ENCODE data around the gene PIGK.

PIGK gene

GRCh38 chr1:77126307-77126706 lies 92.9 kb downstream of the PIGK start:
- DNase-seq (ENCODE audit: low spot score in 2 of 2), result no peak
- H3K9me3 Mint-ChIP-seq, result no peaks in the 10 kb centered on the region
- no peaks in the 10 kb centered on the region for H3K27me3 Mint-ChIP-seq
- no peaks in the 10 kb centered on the region for H3K36me3 Mint-ChIP-seq (ENCODE audit: insufficient read depth)
- H3K27ac Mint-ChIP-seq (ENCODE audit: low read depth), result peak overlapping the region; percentile 6
- no peak overlapping the region for H3K4me3 Mint-ChIP-seq
- no peaks in the 10 kb centered on the region for H3K4me1 Mint-ChIP-seq
- ATAC-seq (replicated peaks; ENCODE audit: extremely low read depth, poor library complexity, severe bottlenecking), result no peak

GRCh38 chr1:77121503-77121902 lies 97.7 kb downstream of the PIGK start:
- Mint-ChIP-seq H3K4me1 (no peaks in the 10 kb centered on the region), H3K27ac (ENCODE audit: low read depth) (no peak overlapping the region), H3K4me3 (no peak overlapping the region), H3K27me3 (no peaks in the 10 kb centered on the region), H3K9me3 (no peaks in the 10 kb centered on the region), H3K36me3 (ENCODE audit: insufficient read depth) (no peaks in the 10 kb centered on the region)
- ATAC-seq (replicated peaks; ENCODE audit: extremely low read depth, poor library complexity, severe bottlenecking), result no peak
- DNase-seq (ENCODE audit: low spot score in 2 of 2), result no peak

- no peak for ATAC-seq (replicated peaks; ENCODE audit: extremely low read depth, poor library complexity, severe bottlenecking)
- no peaks in the 10 kb centered on the region for H3K4me1 Mint-ChIP-seq
Measured at GRCh38 chr1:77120950-77121349, 98.3 kb downstream of the PIGK start.

DNA sequence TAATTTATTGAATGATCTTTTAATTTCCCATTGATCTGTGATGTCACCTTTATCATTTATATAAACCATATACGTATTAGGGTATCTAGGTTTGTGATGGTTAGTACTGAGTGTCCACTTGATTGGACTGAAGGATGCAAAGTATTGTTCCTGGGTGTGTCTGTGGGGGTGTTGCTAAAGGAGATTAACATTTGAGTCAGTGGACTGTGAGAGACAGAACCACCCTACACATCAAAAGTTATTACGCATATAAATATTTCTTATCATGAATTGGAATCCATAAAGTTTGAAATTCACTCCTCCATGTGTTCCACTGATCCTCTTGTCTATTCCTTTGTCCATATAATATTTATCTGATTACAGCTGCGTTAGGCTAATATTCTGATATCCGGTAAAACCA lies 100.5 kb downstream of the PIGK start:
- no peak overlapping the region for H3K27ac Mint-ChIP-seq (ENCODE audit: low read depth)
- no peak for ATAC-seq (replicated peaks; ENCODE audit: extremely low read depth, poor library complexity, severe bottlenecking)
- no peaks in the 10 kb centered on the region for H3K9me3 Mint-ChIP-seq
- H3K4me1 Mint-ChIP-seq, result no peaks in the 10 kb centered on the region
- no peak for DNase-seq (ENCODE audit: low spot score in 2 of 2)
- H3K4me3 Mint-ChIP-seq, result no peak overlapping the region
- H3K36me3 Mint-ChIP-seq (ENCODE audit: insufficient read depth), result no peaks in the 10 kb centered on the region
- no peaks in the 10 kb centered on the region for H3K27me3 Mint-ChIP-seq

More at GRCh38 chr1:77120950-77121349, 98.3 kb downstream of the PIGK start:
- Mint-ChIP-seq H3K9me3 (no peaks in the 10 kb centered on the region), H3K4me3 (no peak overlapping the region), H3K27me3 (no peaks in the 10 kb centered on the region), H3K27ac (ENCODE audit: low read depth) (no peak overlapping the region), H3K36me3 (ENCODE audit: insufficient read depth) (no peaks in the 10 kb centered on the region)
- no peak for DNase-seq (ENCODE audit: low spot score in 2 of 2)

- H3K27me3 Mint-ChIP-seq, result no peaks in the 10 kb centered on the region
- H3K4me3 Mint-ChIP-seq, result no peak overlapping the region
- no peak for DNase-seq (ENCODE audit: low spot score in 2 of 2)
- H3K36me3 Mint-ChIP-seq (ENCODE audit: insufficient read depth), result peaks cover 1% of the 10 kb centered on the region
- no peak overlapping the region for H3K27ac Mint-ChIP-seq (ENCODE audit: low read depth)
- ATAC-seq (replicated peaks; ENCODE audit: extremely low read depth, poor library complexity, severe bottlenecking), result no peak
- H3K9me3 Mint-ChIP-seq, result no peaks in the 10 kb centered on the region
- no peaks in the 10 kb centered on the region for H3K4me1 Mint-ChIP-seq
Measured at GRCh38 chr1:77104672-77105071, 114.6 kb downstream of the PIGK start.

DNA sequence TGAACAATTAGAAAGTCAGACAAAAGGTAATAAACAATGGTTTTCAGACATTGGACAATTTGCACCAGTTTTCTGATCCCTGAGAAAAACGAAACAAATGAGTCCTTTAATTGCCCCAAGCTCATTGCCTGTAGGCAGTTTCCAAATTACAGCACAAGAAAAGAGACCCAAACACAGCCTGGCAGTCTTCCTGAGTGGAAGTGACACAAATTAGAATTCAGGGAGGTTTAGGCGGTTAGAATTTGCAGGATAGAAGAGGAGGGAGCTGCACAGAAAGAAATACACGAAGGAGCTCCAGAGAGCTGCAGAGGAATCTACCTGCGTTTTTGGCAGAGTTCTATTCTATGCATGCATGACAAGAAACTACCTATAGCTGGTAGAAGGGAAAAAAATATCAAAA lies 115.7 kb downstream of the PIGK start:
- Mint-ChIP-seq H3K9me3 (no peaks in the 10 kb centered on the region), H3K27ac (ENCODE audit: low read depth) (no peak overlapping the region), H3K36me3 (ENCODE audit: insufficient read depth) (peaks cover 1% of the 10 kb centered on the region), H3K4me3 (no peak overlapping the region), H3K27me3 (no peaks in the 10 kb centered on the region), H3K4me1 (no peaks in the 10 kb centered on the region)
- DNase-seq (ENCODE audit: low spot score in 2 of 2), result no peak
- ATAC-seq (replicated peaks; ENCODE audit: extremely low read depth, poor library complexity, severe bottlenecking), result no peak

DNA sequence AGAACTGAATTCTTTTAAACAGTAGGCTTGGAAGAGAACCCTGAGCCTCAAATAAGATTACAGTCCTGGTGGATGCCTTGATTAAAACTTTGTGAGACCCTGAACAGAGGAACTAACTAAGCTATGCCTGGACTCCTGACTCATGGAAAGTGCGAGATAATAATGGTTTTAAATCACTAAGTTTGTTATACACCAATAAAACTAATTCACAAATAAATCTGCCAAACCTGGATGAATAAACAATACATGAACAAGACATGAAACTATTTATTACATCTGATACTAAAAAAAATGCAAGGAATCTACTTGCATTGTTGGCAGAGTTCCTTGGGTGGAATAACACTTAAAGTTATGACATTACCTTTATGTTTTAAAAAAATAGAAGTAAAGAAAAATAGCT lies 118.4 kb downstream of the PIGK start:
- no peaks in the 10 kb centered on the region for H3K27me3 Mint-ChIP-seq
- no peak overlapping the region for H3K27ac Mint-ChIP-seq (ENCODE audit: low read depth)
- DNase-seq (ENCODE audit: low spot score in 2 of 2) (no peak), ATAC-seq (replicated peaks; ENCODE audit: extremely low read depth, poor library complexity, severe bottlenecking) (no peak)
- peaks cover 1% of the 10 kb centered on the region for H3K36me3 Mint-ChIP-seq (ENCODE audit: insufficient read depth)
- no peak overlapping the region for H3K4me3 Mint-ChIP-seq
- H3K4me1 Mint-ChIP-seq, result no peaks in the 10 kb centered on the region
- H3K9me3 Mint-ChIP-seq, result peaks cover 5% of the 10 kb centered on the region

- peaks cover 5% of the 10 kb centered on the region for H3K9me3 Mint-ChIP-seq
- ATAC-seq (replicated peaks; ENCODE audit: extremely low read depth, poor library complexity, severe bottlenecking), result no peak
- H3K27me3 Mint-ChIP-seq, result no peaks in the 10 kb centered on the region
- no peak overlapping the region for H3K4me3 Mint-ChIP-seq
- peaks cover 2% of the 10 kb centered on the region for H3K36me3 Mint-ChIP-seq (ENCODE audit: insufficient read depth)
- no peaks in the 10 kb centered on the region for H3K4me1 Mint-ChIP-seq
- DNase-seq (ENCODE audit: low spot score in 2 of 2), result no peak
- no peak overlapping the region for H3K27ac Mint-ChIP-seq (ENCODE audit: low read depth)
Measured at GRCh38 chr1:77096496-77097255, 122.6 kb downstream of the PIGK start.

- Mint-ChIP-seq H3K27ac (ENCODE audit: low read depth) (no peak overlapping the region), H3K4me1 (no peaks in the 10 kb centered on the region), H3K27me3 (no peaks in the 10 kb centered on the region), H3K4me3 (no peak overlapping the region), H3K9me3 (peaks cover 5% of the 10 kb centered on the region), H3K36me3 (ENCODE audit: insufficient read depth) (peaks cover 2% of the 10 kb centered on the region)
- DNase-seq (ENCODE audit: low spot score in 2 of 2), result no peak
- ATAC-seq (replicated peaks; ENCODE audit: extremely low read depth, poor library complexity, severe bottlenecking), result no peak
Measured at GRCh38 chr1:77095236-77095635, 124.0 kb downstream of the PIGK start.

- ATAC-seq (replicated peaks; ENCODE audit: extremely low read depth, poor library complexity, severe bottlenecking) (no peak), DNase-seq (ENCODE audit: low spot score in 2 of 2) (no peak)
- Mint-ChIP-seq H3K9me3 (no peaks in the 10 kb centered on the region), H3K36me3 (ENCODE audit: insufficient read depth) (peaks cover 2% of the 10 kb centered on the region), H3K4me3 (no peak overlapping the region), H3K4me1 (no peaks in the 10 kb centered on the region), H3K27ac (ENCODE audit: low read depth) (no peak overlapping the region), H3K27me3 (no peaks in the 10 kb centered on the region)
Measured at GRCh38 chr1:77089756-77090155, 129.5 kb downstream of the PIGK start.

- ATAC-seq (replicated peaks; ENCODE audit: extremely low read depth, poor library complexity, severe bottlenecking), result no peak
- Mint-ChIP-seq H3K27me3 (no peaks in the 10 kb centered on the region), H3K4me3 (no peak overlapping the region)
Measured at GRCh38 chr1:77085109-77085508, 134.1 kb downstream of the PIGK start.

DNA sequence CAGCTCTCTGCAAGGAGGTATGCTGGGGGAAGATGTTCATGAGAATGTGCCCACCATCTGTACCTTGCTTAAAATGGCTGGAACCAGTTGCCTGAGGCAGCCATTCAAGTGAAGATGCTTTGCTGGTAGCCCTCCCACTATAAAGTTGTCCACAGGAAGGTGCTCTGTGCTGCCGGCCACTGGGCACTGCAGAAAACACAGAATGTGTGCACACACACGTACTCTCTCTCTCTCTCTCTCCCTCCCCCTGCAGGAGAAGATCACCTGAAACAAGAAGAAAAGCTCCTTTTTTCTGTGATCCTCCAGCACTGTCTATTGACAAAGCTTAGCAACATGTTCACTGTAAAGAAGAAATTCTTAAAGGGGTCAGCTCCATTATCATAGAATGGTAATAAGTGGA lies 134.8 kb downstream of the PIGK start:
- Mint-ChIP-seq H3K27me3 (no peaks in the 10 kb centered on the region), H3K9me3 (no peaks in the 10 kb centered on the region), H3K27ac (ENCODE audit: low read depth) (no peak overlapping the region), H3K36me3 (ENCODE audit: insufficient read depth) (peaks cover 2% of the 10 kb centered on the region), H3K4me1 (no peaks in the 10 kb centered on the region), H3K4me3 (no peak overlapping the region)
- ATAC-seq (replicated peaks; ENCODE audit: extremely low read depth, poor library complexity, severe bottlenecking), result no peak
- DNase-seq (ENCODE audit: low spot score in 2 of 2), result no peak

More at GRCh38 chr1:77085109-77085508, 134.1 kb downstream of the PIGK start:
- no peak overlapping the region for H3K27ac Mint-ChIP-seq (ENCODE audit: low read depth)
- no peaks in the 10 kb centered on the region for H3K9me3 Mint-ChIP-seq
- no peaks in the 10 kb centered on the region for H3K4me1 Mint-ChIP-seq
- H3K36me3 Mint-ChIP-seq (ENCODE audit: insufficient read depth), result peaks cover 2% of the 10 kb centered on the region
- DNase-seq (ENCODE audit: low spot score in 2 of 2), result no peak

- Mint-ChIP-seq H3K27me3 (peaks cover 9% of the 10 kb centered on the region), H3K27ac (ENCODE audit: low read depth) (no peak overlapping the region), H3K4me3 (no peak overlapping the region), H3K9me3 (no peaks in the 10 kb centered on the region), H3K36me3 (ENCODE audit: insufficient read depth) (peaks cover 2% of the 10 kb centered on the region), H3K4me1 (no peaks in the 10 kb centered on the region)
- ATAC-seq (replicated peaks; ENCODE audit: extremely low read depth, poor library complexity, severe bottlenecking) (no peak), DNase-seq (ENCODE audit: low spot score in 2 of 2) (no peak)
Measured at GRCh38 chr1:77081834-77082233, 137.4 kb downstream of the PIGK start.
